Activated CD4-positive, alpha-beta T cell treated with anti-CD3 and anti-CD28 coated beads, Interleukin-2, amount 10 ng/mL, durations not matched to agents 7 days and 5 days (primary cell): ENCODE measurements around the gene SGSH. TPM values are rescaled to one million over a fixed set of nuclear protein-coding genes. Genes with fewer than 3 reads are reported as not detected.
"Not testable (repeated sequence)": the region's sequence is repeated elsewhere in the genome, so short reads cannot be mapped to it uniquely, and the experiment has no call there.

Source experiments
- CTCF ChIA-PET: fragments of 350-600 bp; sonication (Branson Sonifier 250); formaldehyde crosslinking; loops from one replicate; lab custom pipeline; 2021; ENCODE audit warnings: antibody characterized with exemption; lab: Charles Lee
- POLR2A ChIA-PET: fragments of 350-600 bp; sonication (Branson Sonifier 250); formaldehyde crosslinking; loops from one replicate; lab custom pipeline; 2021; ENCODE audit warnings: antibody characterized with exemption; lab: Charles Lee
- DNase-seq: peaks from one replicate; pipeline ENCODE4 v3.0.0-alpha.2; 2020
- H3K27ac Mint-ChIP-seq: one replicate; pipeline ENCODE4 v1.8.0; 2021; ENCODE audit warnings: mild to moderate bottlenecking, moderate library complexity, mixed read lengths
- H3K27me3 Mint-ChIP-seq: one replicate; pipeline ENCODE4 v1.8.0; 2021; ENCODE audit warnings: mixed read lengths
- H3K36me3 Mint-ChIP-seq: one replicate; pipeline ENCODE4 v1.8.0; 2021; ENCODE audit warnings: low read depth, mixed read lengths
- H3K4me1 Mint-ChIP-seq: one replicate; pipeline ENCODE4 v1.8.0; 2021; ENCODE audit warnings: mixed read lengths
- H3K4me3 Mint-ChIP-seq: one replicate; pipeline ENCODE4 v1.8.0; 2021; ENCODE audit warnings: mild to moderate bottlenecking, moderate library complexity, mixed read lengths
- H3K9me3 Mint-ChIP-seq: one replicate; pipeline ENCODE4 v1.8.0; 2021; ENCODE audit warnings: mixed read lengths
- total RNA-seq, 2 experiments: library from RNA; stranded (reverse); gene quantifications; one replicate each; pipeline ENCODE4 v1.2.3, GENCODE V29; 2021

The SGSH gene
- total RNA-seq, 2 experiments from 2014 or later, result 31.5 to 34.3 TPM

GRCh38 chr17:80212511-80212910 is 7.6 kb downstream of the SGSH start:
- Mint-ChIP-seq H3K27ac (peak overlapping the region; percentile 25), H3K36me3 (peaks cover 9% of the 10 kb centered on the region), H3K9me3 (no peaks in the 10 kb centered on the region), H3K4me1 (peaks cover 2% of the 10 kb centered on the region), H3K4me3 (no peak overlapping the region), H3K27me3 (no peaks in the 10 kb centered on the region)
- no peak for DNase-seq
- ChIA-PET CTCF (interaction anchor here (1.0 kb wide), 1 partner anchor 9 kb away, joined by 3 read pairs; no protein-coding TSS in a partner anchor), POLR2A (no interaction called here)

GRCh38 chr17:80212109-80212508 is 8.0 kb downstream of the SGSH start:
- Mint-ChIP-seq H3K27me3 (no peaks in the 10 kb centered on the region), H3K4me1 (no peaks in the 10 kb centered on the region), H3K36me3 (peaks cover 8% of the 10 kb centered on the region), H3K27ac (no peak overlapping the region), H3K9me3 (no peaks in the 10 kb centered on the region), H3K4me3 (no peak overlapping the region)
- no peak for DNase-seq
- CTCF ChIA-PET, result interaction anchor here (1.0 kb wide), 1 partner anchor 9 kb away, joined by 3 read pairs; no protein-coding TSS in a partner anchor
- POLR2A ChIA-PET, result no interaction called here

GRCh38 chr17:80210348-80211108 is 9.6 kb downstream of the SGSH start:
- ChIA-PET CTCF (interaction anchor here (1.3 kb wide), 1 partner anchor 8 kb away, joined by 3 read pairs; no protein-coding TSS in a partner anchor), POLR2A (no interaction called here)
- no peak for DNase-seq
- no peaks in the 10 kb centered on the region for H3K9me3 Mint-ChIP-seq
- peaks cover 2% of the 10 kb centered on the region for H3K36me3 Mint-ChIP-seq
- no peaks in the 10 kb centered on the region for H3K4me1 Mint-ChIP-seq
- no peak overlapping the region for H3K27ac Mint-ChIP-seq
- H3K4me3 Mint-ChIP-seq, result no peak overlapping the region
- H3K27me3 Mint-ChIP-seq, result no peaks in the 10 kb centered on the region

GRCh38 chr17:80209765-80210164 is 10.4 kb downstream of the SGSH start:
- no peaks in the 10 kb centered on the region for H3K4me1 Mint-ChIP-seq
- H3K27ac Mint-ChIP-seq, result no peak overlapping the region
- DNase-seq, result no peak
- ChIA-PET POLR2A (no interaction called here), CTCF (interaction anchor here (1.3 kb wide), 1 partner anchor 9 kb away, joined by 3 read pairs; no protein-coding TSS in a partner anchor)
- H3K4me3 Mint-ChIP-seq, result no peak overlapping the region
- H3K27me3 Mint-ChIP-seq, result no peaks in the 10 kb centered on the region
- H3K9me3 Mint-ChIP-seq, result no peaks in the 10 kb centered on the region
- peaks cover 2% of the 10 kb centered on the region for H3K36me3 Mint-ChIP-seq

- Mint-ChIP-seq H3K9me3 (no peaks in the 10 kb centered on the region), H3K27ac (no peak overlapping the region), H3K4me3 (no peak overlapping the region), H3K27me3 (no peaks in the 10 kb centered on the region), H3K36me3 (peaks cover 2% of the 10 kb centered on the region), H3K4me1 (no peaks in the 10 kb centered on the region)
- POLR2A ChIA-PET, result no interaction called here
- CTCF ChIA-PET, result interaction anchor here (1.3 kb wide), 1 partner anchor 8 kb away, joined by 3 read pairs; no protein-coding TSS in a partner anchor
- DNase-seq, result no peak
Observed at GRCh38 chr17:80208050-80208449, 12.1 kb downstream of the SGSH start.

- CTCF ChIA-PET, result interaction anchor here (0.6 to 1.0 kb wide), 4 partner anchors 14 to 198 kb away, joined by 3 read pairs; partner anchors contain the start of gene GAA
- peaks cover 2% of the 10 kb centered on the region for H3K36me3 Mint-ChIP-seq
- H3K4me3 Mint-ChIP-seq, result no peak overlapping the region
- no peak for DNase-seq
- peak overlapping the region; percentile 5 for H3K27ac Mint-ChIP-seq
- POLR2A ChIA-PET, result no interaction called here
- no peaks in the 10 kb centered on the region for H3K9me3 Mint-ChIP-seq
- no peaks in the 10 kb centered on the region for H3K27me3 Mint-ChIP-seq
- no peaks in the 10 kb centered on the region for H3K4me1 Mint-ChIP-seq
Observed at GRCh38 chr17:80205811-80206210, 14.3 kb downstream of the SGSH start.

- ChIA-PET POLR2A (no interaction called here), CTCF (interaction anchor here (0.6 to 1.0 kb wide), 2 partner anchors 30 to 197 kb away, joined by 3 read pairs; no protein-coding TSS in a partner anchor)
Observed at GRCh38 chr17:80204626-80205468, 15.3 kb downstream of the SGSH start.

GRCh38 chr17:80203471-80203963 is 16.6 kb downstream of the SGSH start:
- H3K27me3 Mint-ChIP-seq, result no peaks in the 10 kb centered on the region
- DNase-seq, result no peak
- no peaks in the 10 kb centered on the region for H3K4me1 Mint-ChIP-seq
- POLR2A ChIA-PET, result no interaction called here
- H3K9me3 Mint-ChIP-seq, result no peaks in the 10 kb centered on the region
- H3K27ac Mint-ChIP-seq, result no peak overlapping the region
- CTCF ChIA-PET, result interaction anchor here (0.9 to 1.2 kb wide), 3 partner anchors 9 to 28 kb away, joined by 3 to 5 read pairs (median 3); no protein-coding TSS in a partner anchor
- no peaks in the 10 kb centered on the region for H3K36me3 Mint-ChIP-seq
- no peak overlapping the region for H3K4me3 Mint-ChIP-seq

More at GRCh38 chr17:80204626-80205468, 15.3 kb downstream of the SGSH start:
- H3K36me3 Mint-ChIP-seq, result no peaks in the 10 kb centered on the region
- no peaks in the 10 kb centered on the region for H3K9me3 Mint-ChIP-seq
- no peak overlapping the region for H3K4me3 Mint-ChIP-seq
- no peaks in the 10 kb centered on the region for H3K27me3 Mint-ChIP-seq
- DNase-seq, result no peak
- no peaks in the 10 kb centered on the region for H3K4me1 Mint-ChIP-seq
- H3K27ac Mint-ChIP-seq, result no peak overlapping the region

- Mint-ChIP-seq H3K4me1 (no peaks in the 10 kb centered on the region), H3K9me3 (no peaks in the 10 kb centered on the region), H3K27me3 (no peaks in the 10 kb centered on the region), H3K36me3 (no peaks in the 10 kb centered on the region), H3K4me3 (no peak overlapping the region), H3K27ac (no peak overlapping the region)
- POLR2A ChIA-PET, result no interaction called here
- CTCF ChIA-PET, result interaction anchor here (0.6 to 1.1 kb wide), 2 partner anchors 49 to 132 kb away, joined by 3 read pairs; no protein-coding TSS in a partner anchor
- DNase-seq, result no peak
Observed at GRCh38 chr17:80202197-80202596, 17.9 kb downstream of the SGSH start.

GRCh38 chr17:80201446-80201845 is 18.7 kb downstream of the SGSH start:
- CTCF ChIA-PET, result interaction anchor here (0.6 to 1.1 kb wide), 2 partner anchors 50 to 132 kb away, joined by 3 read pairs; no protein-coding TSS in a partner anchor
- Mint-ChIP-seq H3K36me3 (no peaks in the 10 kb centered on the region), H3K27ac (no peak overlapping the region), H3K27me3 (no peaks in the 10 kb centered on the region), H3K9me3 (no peaks in the 10 kb centered on the region), H3K4me3 (no peak overlapping the region), H3K4me1 (no peaks in the 10 kb centered on the region)
- no peak for DNase-seq
- POLR2A ChIA-PET, result no interaction called here

GRCh38 chr17:80199295-80199694 is 20.8 kb downstream of the SGSH start:
- DNase-seq, H3K27ac Mint-ChIP-seq, H3K36me3 Mint-ChIP-seq, H3K27me3 Mint-ChIP-seq, H3K4me1 Mint-ChIP-seq, H3K4me3 Mint-ChIP-seq, POLR2A ChIA-PET, H3K9me3 Mint-ChIP-seq: not testable (repeated sequence)
- CTCF ChIA-PET, result interaction anchor here (0.6 to 1.0 kb wide), 5 partner anchors 11 to 103 kb away, joined by 3 read pairs; no protein-coding TSS in a partner anchor

GRCh38 chr17:80198144-80198661 is 21.9 kb downstream of the SGSH start:
- no peaks in the 10 kb centered on the region for H3K4me1 Mint-ChIP-seq
- no peaks in the 10 kb centered on the region for H3K36me3 Mint-ChIP-seq
- peaks cover 4% of the 10 kb centered on the region for H3K9me3 Mint-ChIP-seq
- ChIA-PET CTCF (interaction anchor here (1.0 kb wide), 1 partner anchor 10 kb away, joined by 3 read pairs; no protein-coding TSS in a partner anchor), POLR2A (no interaction called here)
- DNase-seq, result no peak
- H3K4me3 Mint-ChIP-seq, result no peak overlapping the region
- H3K27me3 Mint-ChIP-seq, result peaks cover 5% of the 10 kb centered on the region
- no peak overlapping the region for H3K27ac Mint-ChIP-seq
